Thyroid gland (tissue), 4 donors: ENCODE measurements around the gene C13orf46.

Experiments
- POLR2A ChIP-seq, 2 donors: fragments of 450-650 bp; IDR thresholded peaks; one replicate each; pipeline ENCODE4 v1.6.1; 2017; ENCODE audit warnings: antibody characterized with exemption in 2 of 2, mild to moderate bottlenecking in 2 of 2, moderate library complexity in 1 of 2
- TF ChIP-seq, protein P1 (sequence below), 6 experiments: fragments of 200-600 bp in 3 of 6; fragments of 450-650 bp in 3 of 6; sonication (generic) in 3 of 6; IDR thresholded peaks; one replicate each; pipeline ENCODE4 v1.5.1; 2016 to 2019; ENCODE audit warnings: antibody characterized with exemption in 6 of 6, mild to moderate bottlenecking in 2 of 6, inconsistent platforms in 1 of 6, moderate library complexity in 1 of 6

- TF ChIP-seq POLR2A (IDR thresholded peaks at IDR 0.05), result no peak
- TF ChIP-seq, protein P1, sequence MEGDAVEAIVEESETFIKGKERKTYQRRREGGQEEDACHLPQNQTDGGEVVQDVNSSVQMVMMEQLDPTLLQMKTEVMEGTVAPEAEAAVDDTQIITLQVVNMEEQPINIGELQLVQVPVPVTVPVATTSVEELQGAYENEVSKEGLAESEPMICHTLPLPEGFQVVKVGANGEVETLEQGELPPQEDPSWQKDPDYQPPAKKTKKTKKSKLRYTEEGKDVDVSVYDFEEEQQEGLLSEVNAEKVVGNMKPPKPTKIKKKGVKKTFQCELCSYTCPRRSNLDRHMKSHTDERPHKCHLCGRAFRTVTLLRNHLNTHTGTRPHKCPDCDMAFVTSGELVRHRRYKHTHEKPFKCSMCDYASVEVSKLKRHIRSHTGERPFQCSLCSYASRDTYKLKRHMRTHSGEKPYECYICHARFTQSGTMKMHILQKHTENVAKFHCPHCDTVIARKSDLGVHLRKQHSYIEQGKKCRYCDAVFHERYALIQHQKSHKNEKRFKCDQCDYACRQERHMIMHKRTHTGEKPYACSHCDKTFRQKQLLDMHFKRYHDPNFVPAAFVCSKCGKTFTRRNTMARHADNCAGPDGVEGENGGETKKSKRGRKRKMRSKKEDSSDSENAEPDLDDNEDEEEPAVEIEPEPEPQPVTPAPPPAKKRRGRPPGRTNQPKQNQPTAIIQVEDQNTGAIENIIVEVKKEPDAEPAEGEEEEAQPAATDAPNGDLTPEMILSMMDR (IDR thresholded peaks at IDR 0.05), result no peak
These were observed 27.6 kb upstream of the C13orf46 start for GRCh38 chr13:114001331-114002008.
